Liver (tissue), 9 donors: ENCODE measurements around the gene SAFB. TPM values are rescaled to one million over a fixed set of nuclear protein-coding genes. Genes with fewer than 3 reads are reported as not detected.

Experiments used
- DNase-seq: peaks from one replicate; pipeline ENCODE4 v3.0.0-alpha.2; 2017; ENCODE audit warnings: low spot score
- H3K27ac ChIP-seq, 2 donors: one replicate each; pipeline ENCODE4 v1.7.0; 2013; ENCODE audit warnings: inconsistent platforms in 2 of 2, low read length in 2 of 2, control low read depth in 1 of 2, low read depth in 1 of 2, mild to moderate bottlenecking in 1 of 2
- H3K27me3 ChIP-seq, 4 donors: one replicate each; pipeline versions ENCODE4 v1.6.1 to v1.7.0; 2013; ENCODE audit warnings: low read length in 3 of 4, inconsistent platforms in 1 of 4, mild to moderate bottlenecking in 1 of 4, moderate library complexity in 1 of 4; ENCODE audit not compliant: control insufficient read depth in 4 of 4, insufficient read depth in 4 of 4
- H3K36me3 ChIP-seq, 4 donors: one replicate each; pipeline versions ENCODE4 v1.6.1 to v1.7.0; 2013; ENCODE audit warnings: low read length in 3 of 4, mild to moderate bottlenecking in 3 of 4, low read depth in 1 of 4, moderate library complexity in 1 of 4; ENCODE audit not compliant: control insufficient read depth in 4 of 4, insufficient read depth in 3 of 4
- H3K4me1 ChIP-seq, 4 donors: one replicate each; pipeline versions ENCODE4 v1.6.1 to v1.7.0; 2013; ENCODE audit warnings: low read length in 3 of 4, mild to moderate bottlenecking in 3 of 4, moderate library complexity in 1 of 4; ENCODE audit not compliant: control insufficient read depth in 4 of 4, insufficient read depth in 4 of 4
- H3K4me3 ChIP-seq, 3 donors: one replicate each; pipeline versions ENCODE4 v1.6.1 to v1.7.0; 2013; ENCODE audit warnings: low read length in 3 of 3, control low read depth in 1 of 3, low read depth in 1 of 3, mild to moderate bottlenecking in 1 of 3
- H3K9ac ChIP-seq, 2 donors: one replicate each; pipeline ENCODE4 v1.7.0; 2013; ENCODE audit warnings: low read length in 2 of 2, mild to moderate bottlenecking in 2 of 2, moderate library complexity in 2 of 2, control low read depth in 1 of 2, low read depth in 1 of 2
- H3K9me3 ChIP-seq, 4 donors: one replicate each; pipeline versions ENCODE4 v1.6.1 to v1.7.0; 2013; ENCODE audit warnings: low read length in 3 of 4; ENCODE audit not compliant: control insufficient read depth in 4 of 4
- EGR1 ChIP-seq, 2 donors: IDR thresholded peaks; 2 replicates each; pipeline ENCODE4 v1.6.1; 2016 to 2018; ENCODE audit warnings: antibody characterized with exemption in 2 of 2, low read depth in 2 of 2
- FOXA1 ChIP-seq: IDR thresholded peaks from 2 replicates; pipeline ENCODE4 v1.6.1; 2016; ENCODE audit warnings: antibody characterized with exemption
- FOXA2 ChIP-seq: IDR thresholded peaks from 2 replicates; pipeline ENCODE4 v1.6.1; 2016; ENCODE audit warnings: antibody characterized with exemption
- GABPA ChIP-seq, 2 donors: IDR thresholded peaks in 1 of 2; conservative IDR thresholded peaks in 1 of 2; 2 replicates each; pipeline ENCODE4 v1.6.1; 2016; ENCODE audit warnings: antibody characterized with exemption in 2 of 2, mild to moderate bottlenecking in 1 of 2, moderate library complexity in 1 of 2
- HNF4A ChIP-seq, 2 donors: conservative IDR thresholded peaks; 2 replicates each; pipeline ENCODE4 v1.6.1; 2016; ENCODE audit warnings: antibody characterized with exemption in 2 of 2, mild to moderate bottlenecking in 2 of 2
- NR2F2 ChIP-seq: IDR thresholded peaks from 2 replicates; pipeline ENCODE4 v1.6.1; 2016; ENCODE audit warnings: antibody characterized with exemption
- RAD21 ChIP-seq, 2 donors: IDR thresholded peaks; 2 replicates each; pipeline ENCODE4 v1.6.1; 2016; ENCODE audit warnings: antibody characterized with exemption in 2 of 2, mild to moderate bottlenecking in 2 of 2
- RXRA ChIP-seq, 2 donors: IDR thresholded peaks; 2 replicates each; pipeline ENCODE4 v1.6.1; 2017 to 2018; ENCODE audit warnings: antibody characterized with exemption in 2 of 2, mild to moderate bottlenecking in 1 of 2
- SP1 ChIP-seq: IDR thresholded peaks from 2 replicates; pipeline ENCODE4 v1.6.1; 2018; ENCODE audit warnings: antibody characterized with exemption, mild to moderate bottlenecking
- TAF1 ChIP-seq: conservative IDR thresholded peaks from 2 replicates; pipeline ENCODE4 v1.6.1; 2016; ENCODE audit warnings: antibody characterized with exemption, mild to moderate bottlenecking
- YY1 ChIP-seq: IDR thresholded peaks from 2 replicates; pipeline ENCODE4 v1.6.1; 2016; ENCODE audit warnings: antibody characterized with exemption, mild to moderate bottlenecking
- WGBS: extraction: QIAGEN DNeasy Blood & Tissue Kit; methylation state at CpG from one replicate; pipeline ENCODE4 v1.1.7; 2013; 5-methylcytosine and 5-hydroxymethylcytosine counted together
- polyA plus RNA-seq, 2 donors: library from polyadenylated mRNA; stranded (reverse) in 1 of 2; unstranded in 1 of 2; fragments of 200-250 nt in 1 of 2; fragments of >200 nt in 1 of 2; fragmentation: Nextera tagmentation in 1 of 2; extraction: Ambion mirVana in 1 of 2; gene quantifications; one replicate each; pipeline versions ENCODE4 v1.2.1 to v1.2.3, GENCODE V29; 2013 to 2015
- total RNA-seq, 2 donors: library from RNA; depleted of rRNA; stranded (reverse); fragments of >200 nt; gene quantifications; one replicate each; pipeline ENCODE4 v1.2.3, GENCODE V29; 2014
- TF ChIP-seq, protein P1 (sequence below): IDR thresholded peaks from 2 replicates; pipeline ENCODE4 v1.6.1; 2016; ENCODE audit warnings: antibody characterized with exemption, mild to moderate bottlenecking
- TF ChIP-seq, protein P2 (sequence below): fragments of 150-350 bp; IDR thresholded peaks from 2 replicates; pipeline ENCODE4 v1.5.1; 2017; ENCODE audit warnings: improper control_type of control experiment, low read depth, low read length; ENCODE audit not compliant: missing input control
- TF ChIP-seq, protein P3 (sequence below): IDR thresholded peaks from 2 replicates; pipeline ENCODE4 v1.6.1; 2016; ENCODE audit warnings: antibody characterized with exemption
- TF ChIP-seq, protein P4 (sequence below): IDR thresholded peaks from 2 replicates; pipeline ENCODE4 v1.6.1; 2016; ENCODE audit warnings: antibody characterized with exemption
- donor health status: healthy.
- donor health status: healthy.
- donor health status: healthy.
- donor health status: healthy.
- donor health status: healthy.

The SAFB gene
- total and polyA plus RNA-seq, 4 donors, result 16.5 to 65.0 (median 38.5) TPM

DNA sequence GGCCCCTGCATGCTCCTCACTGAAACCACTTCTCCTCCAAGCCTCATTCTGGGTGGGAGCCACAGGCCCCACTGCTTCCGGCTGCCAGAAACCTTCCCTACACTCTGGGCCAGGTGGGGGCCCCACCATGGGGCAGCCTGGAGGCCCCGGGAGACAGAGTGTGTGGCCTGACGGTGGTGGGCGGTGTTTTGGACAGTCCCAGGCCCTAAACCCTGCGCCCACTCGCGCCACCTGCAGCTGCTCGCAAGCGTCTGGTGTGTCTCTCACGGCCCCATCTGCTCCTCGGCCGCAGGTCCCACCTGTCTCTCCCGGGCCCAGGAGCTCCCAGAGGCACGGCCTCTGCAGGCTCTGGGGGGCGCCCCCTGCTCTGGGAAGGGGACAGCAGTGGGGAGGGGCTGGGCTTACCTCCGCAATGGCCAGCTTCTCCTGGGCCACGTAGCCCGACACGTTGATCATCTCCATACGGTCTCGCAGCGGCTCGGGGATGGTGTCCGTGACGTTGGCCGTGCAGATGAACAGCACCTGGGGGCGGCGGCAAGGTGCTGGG is 72.8 kb downstream of the SAFB start (continued):
- TF ChIP-seq, protein P1, sequence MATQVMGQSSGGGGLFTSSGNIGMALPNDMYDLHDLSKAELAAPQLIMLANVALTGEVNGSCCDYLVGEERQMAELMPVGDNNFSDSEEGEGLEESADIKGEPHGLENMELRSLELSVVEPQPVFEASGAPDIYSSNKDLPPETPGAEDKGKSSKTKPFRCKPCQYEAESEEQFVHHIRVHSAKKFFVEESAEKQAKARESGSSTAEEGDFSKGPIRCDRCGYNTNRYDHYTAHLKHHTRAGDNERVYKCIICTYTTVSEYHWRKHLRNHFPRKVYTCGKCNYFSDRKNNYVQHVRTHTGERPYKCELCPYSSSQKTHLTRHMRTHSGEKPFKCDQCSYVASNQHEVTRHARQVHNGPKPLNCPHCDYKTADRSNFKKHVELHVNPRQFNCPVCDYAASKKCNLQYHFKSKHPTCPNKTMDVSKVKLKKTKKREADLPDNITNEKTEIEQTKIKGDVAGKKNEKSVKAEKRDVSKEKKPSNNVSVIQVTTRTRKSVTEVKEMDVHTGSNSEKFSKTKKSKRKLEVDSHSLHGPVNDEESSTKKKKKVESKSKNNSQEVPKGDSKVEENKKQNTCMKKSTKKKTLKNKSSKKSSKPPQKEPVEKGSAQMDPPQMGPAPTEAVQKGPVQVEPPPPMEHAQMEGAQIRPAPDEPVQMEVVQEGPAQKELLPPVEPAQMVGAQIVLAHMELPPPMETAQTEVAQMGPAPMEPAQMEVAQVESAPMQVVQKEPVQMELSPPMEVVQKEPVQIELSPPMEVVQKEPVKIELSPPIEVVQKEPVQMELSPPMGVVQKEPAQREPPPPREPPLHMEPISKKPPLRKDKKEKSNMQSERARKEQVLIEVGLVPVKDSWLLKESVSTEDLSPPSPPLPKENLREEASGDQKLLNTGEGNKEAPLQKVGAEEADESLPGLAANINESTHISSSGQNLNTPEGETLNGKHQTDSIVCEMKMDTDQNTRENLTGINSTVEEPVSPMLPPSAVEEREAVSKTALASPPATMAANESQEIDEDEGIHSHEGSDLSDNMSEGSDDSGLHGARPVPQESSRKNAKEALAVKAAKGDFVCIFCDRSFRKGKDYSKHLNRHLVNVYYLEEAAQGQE, result no peak

DNA sequence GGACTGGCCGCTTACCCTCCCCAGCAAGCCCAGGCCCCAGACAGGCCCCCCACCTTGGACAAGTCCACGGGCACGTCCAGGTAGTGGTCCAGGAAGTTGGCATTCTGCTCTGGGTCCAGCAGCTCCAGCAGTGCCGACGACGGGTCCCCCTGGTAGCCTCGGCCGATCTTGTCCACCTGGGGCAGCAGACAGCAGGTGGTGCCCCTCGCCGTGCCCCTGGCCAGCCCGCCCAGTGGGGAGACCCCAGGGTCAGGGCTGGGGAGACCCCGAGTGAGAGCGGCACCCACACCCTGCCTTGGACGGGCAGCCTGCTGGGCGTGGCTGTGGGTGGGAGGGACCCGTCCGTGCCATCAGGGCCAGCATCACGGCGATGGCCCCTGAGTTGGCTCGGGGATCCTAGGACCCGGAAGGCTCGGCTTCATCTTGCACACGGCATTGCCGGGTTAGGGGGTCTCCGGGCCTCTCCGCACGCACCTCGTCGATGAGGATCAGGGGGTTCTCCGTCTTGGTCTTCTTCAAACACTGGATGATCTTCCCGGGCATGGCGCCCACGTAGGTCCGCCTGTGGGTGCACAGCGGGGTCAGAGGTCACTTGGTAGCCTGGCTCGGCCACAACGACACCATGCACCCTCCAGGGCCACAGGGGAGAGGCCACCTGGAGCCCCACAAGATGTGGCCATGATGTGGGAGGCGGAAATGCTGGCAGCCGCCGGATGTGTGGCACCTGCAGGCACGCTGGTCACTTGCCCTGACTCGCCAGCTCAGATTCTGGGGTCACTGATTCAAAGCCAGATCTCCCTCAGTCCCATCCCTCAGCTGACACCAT is 73.5 kb downstream of the SAFB start:
- TF ChIP-seq NR2F2, result no peak
- Histone ChIP-seq H3K27ac (no peak overlapping the region), H3K36me3 (peaks cover 19 to 71% (median 30%) of the 10 kb centered on the region in 4 donors), H3K4me1 (peaks cover 6 to 10% (median 7%) of the 10 kb centered on the region in 4 donors), H3K27me3 (no peaks in the 10 kb centered on the region), H3K4me3 (no peak overlapping the region), H3K9ac (no peak overlapping the region), H3K9me3 (no peaks in the 10 kb centered on the region)
- DNase-seq, result no peak
- WGBS, result 88% methylated on average over 42 of the region's 42 CpGs

DNA sequence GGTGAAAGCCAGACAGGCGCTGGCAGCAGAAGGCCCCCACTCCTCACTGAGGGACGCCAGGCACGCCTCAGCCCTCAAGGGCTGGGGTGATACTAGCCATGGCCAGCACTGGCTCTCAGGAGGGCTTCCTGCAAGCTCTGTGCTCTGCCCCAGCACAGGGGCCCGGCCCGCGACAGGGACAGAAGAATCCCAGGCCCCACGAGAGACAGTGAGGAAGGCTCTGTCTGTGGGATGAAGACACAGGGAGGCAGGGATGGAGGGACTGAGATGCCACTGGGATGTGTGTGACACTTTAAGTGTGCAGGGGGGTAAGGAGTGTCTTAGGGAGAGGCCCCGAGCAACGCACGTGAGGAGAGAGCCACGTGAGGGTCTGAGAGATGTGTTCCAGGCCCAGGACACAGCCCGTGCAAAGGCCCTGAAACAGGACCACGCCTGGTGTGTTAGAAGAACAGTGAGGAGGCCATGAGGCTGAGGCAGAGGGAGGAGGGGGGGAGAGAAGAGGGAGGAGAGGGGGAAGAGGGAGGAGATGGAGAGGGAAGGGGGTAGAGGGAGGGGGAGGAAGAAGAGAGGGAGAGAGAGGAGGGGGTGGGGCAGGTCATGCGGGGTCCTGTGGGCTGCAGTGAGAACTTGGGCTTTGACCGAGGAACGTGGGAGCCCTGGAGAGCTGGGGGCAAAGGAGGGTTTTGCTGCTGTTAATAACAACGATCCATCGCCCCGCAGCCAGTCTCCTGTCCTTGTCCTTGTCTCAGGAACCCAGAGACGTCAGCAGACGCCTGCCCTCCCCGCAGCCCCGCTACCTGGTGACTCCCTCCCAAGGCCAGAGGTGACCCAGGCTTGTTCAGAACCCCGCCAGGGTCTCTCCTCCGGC is 74.4 kb downstream of the SAFB start:
- no peak for DNase-seq
- H3K4me3 ChIP-seq, result no peak overlapping the region
- WGBS, result 90% methylated on average over 25 of the region's 25 CpGs
- no peak overlapping the region for H3K9ac ChIP-seq
- peaks cover 15 to 65% (median 27%) of the 10 kb centered on the region in 4 donors for H3K36me3 ChIP-seq
- no peaks in the 10 kb centered on the region for H3K27me3 ChIP-seq
- no peaks in the 10 kb centered on the region for H3K9me3 ChIP-seq
- H3K4me1 ChIP-seq, result peaks cover 0 to 2% (median 1%) of the 10 kb centered on the region in 4 donors
- no peak overlapping the region for H3K27ac ChIP-seq
- TF ChIP-seq EGR1 (IDR thresholded peaks at IDR 0.05; ENCODE audit: low read depth in 2 of 2) (no peak), NR2F2 (no peak), RXRA (IDR thresholded peaks at IDR 0.05) (no peak), FOXA1 (no peak), FOXA2 (no peak), HNF4A (conservative IDR thresholded peaks at IDR 0.05) (no peak), RAD21 (IDR thresholded peaks at IDR 0.05) (no peak), TAF1 (no peak), GABPA (IDR thresholded peaks at IDR 0.05 in 1 of 2, conservative IDR thresholded peaks at IDR 0.05 in 1 of 2) (no peak), YY1 (no peak), SP1 (no peak)
- TF ChIP-seq, protein P2, sequence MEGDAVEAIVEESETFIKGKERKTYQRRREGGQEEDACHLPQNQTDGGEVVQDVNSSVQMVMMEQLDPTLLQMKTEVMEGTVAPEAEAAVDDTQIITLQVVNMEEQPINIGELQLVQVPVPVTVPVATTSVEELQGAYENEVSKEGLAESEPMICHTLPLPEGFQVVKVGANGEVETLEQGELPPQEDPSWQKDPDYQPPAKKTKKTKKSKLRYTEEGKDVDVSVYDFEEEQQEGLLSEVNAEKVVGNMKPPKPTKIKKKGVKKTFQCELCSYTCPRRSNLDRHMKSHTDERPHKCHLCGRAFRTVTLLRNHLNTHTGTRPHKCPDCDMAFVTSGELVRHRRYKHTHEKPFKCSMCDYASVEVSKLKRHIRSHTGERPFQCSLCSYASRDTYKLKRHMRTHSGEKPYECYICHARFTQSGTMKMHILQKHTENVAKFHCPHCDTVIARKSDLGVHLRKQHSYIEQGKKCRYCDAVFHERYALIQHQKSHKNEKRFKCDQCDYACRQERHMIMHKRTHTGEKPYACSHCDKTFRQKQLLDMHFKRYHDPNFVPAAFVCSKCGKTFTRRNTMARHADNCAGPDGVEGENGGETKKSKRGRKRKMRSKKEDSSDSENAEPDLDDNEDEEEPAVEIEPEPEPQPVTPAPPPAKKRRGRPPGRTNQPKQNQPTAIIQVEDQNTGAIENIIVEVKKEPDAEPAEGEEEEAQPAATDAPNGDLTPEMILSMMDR, result no peak
- TF ChIP-seq, protein P1, result no peak
- TF ChIP-seq, protein P3, sequence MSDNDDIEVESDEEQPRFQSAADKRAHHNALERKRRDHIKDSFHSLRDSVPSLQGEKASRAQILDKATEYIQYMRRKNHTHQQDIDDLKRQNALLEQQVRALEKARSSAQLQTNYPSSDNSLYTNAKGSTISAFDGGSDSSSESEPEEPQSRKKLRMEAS, result no peak
- TF ChIP-seq, protein P4, sequence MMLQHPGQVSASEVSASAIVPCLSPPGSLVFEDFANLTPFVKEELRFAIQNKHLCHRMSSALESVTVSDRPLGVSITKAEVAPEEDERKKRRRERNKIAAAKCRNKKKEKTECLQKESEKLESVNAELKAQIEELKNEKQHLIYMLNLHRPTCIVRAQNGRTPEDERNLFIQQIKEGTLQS, result no peak
